GM19035 (cell line): ENCODE measurements around the gene NRCAM.
"Not testable (repeated sequence)": the region's sequence is repeated elsewhere in the genome, so short reads cannot be mapped to it uniquely, and the experiment has no call there.

ENCODE experiments used
- ATAC-seq: cut with Tn5 transposase; IDR thresholded peaks from one replicate; pipeline ENCODE4 v1.9.1; 2021; ENCODE audit not compliant: unreplicated experiment

The NRCAM gene

GRCh38 chr7:108358553-108358952, 97.7 kb downstream of the NRCAM start:
- no peak for ATAC-seq

- no peak for ATAC-seq
Measured at GRCh38 chr7:108351729-108352131, 104.5 kb downstream of the NRCAM start.

- no peak for ATAC-seq
Measured at GRCh38 chr7:108348913-108349312, 107.3 kb downstream of the NRCAM start.

GRCh38 chr7:108347616-108348015, 108.6 kb downstream of the NRCAM start:
- no peak for ATAC-seq

GRCh38 chr7:108345710-108346336, 110.4 kb downstream of the NRCAM start:
- ATAC-seq: no peak

GRCh38 chr7:108340856-108341411, 115.3 kb downstream of the NRCAM start:
- no peak for ATAC-seq

- ATAC-seq: not testable (repeated sequence)
Measured at GRCh38 chr7:108340406-108340805, 115.8 kb downstream of the NRCAM start.

GRCh38 chr7:108335269-108335918, 120.8 kb downstream of the NRCAM start:
- no peak for ATAC-seq

- ATAC-seq: no peak
Measured at GRCh38 chr7:108332937-108333336, 123.3 kb downstream of the NRCAM start.

- ATAC-seq: no peak
Measured at GRCh38 chr7:108331971-108332370, 124.3 kb downstream of the NRCAM start.

GRCh38 chr7:108330227-108330626, 126.0 kb downstream of the NRCAM start:
- no peak for ATAC-seq

GRCh38 chr7:108329514-108329913, 126.7 kb downstream of the NRCAM start:
- ATAC-seq: no peak

GRCh38 chr7:108328174-108328651, 128.0 kb downstream of the NRCAM start:
- ATAC-seq: peak; percentile 79

GRCh38 chr7:108327353-108327752, 128.9 kb downstream of the NRCAM start:
- no peak for ATAC-seq

GRCh38 chr7:108326938-108327337, 129.3 kb downstream of the NRCAM start:
- ATAC-seq: no peak

- ATAC-seq: no peak
Measured at GRCh38 chr7:108324053-108325038, 131.9 kb downstream of the NRCAM start.

GRCh38 chr7:108322925-108323832, 133.1 kb downstream of the NRCAM start:
- ATAC-seq: no peak

- no peak for ATAC-seq
Measured at GRCh38 chr7:108322046-108322445, 134.2 kb downstream of the NRCAM start.

- no peak for ATAC-seq
Measured at GRCh38 chr7:108321359-108321758, 134.9 kb downstream of the NRCAM start.

- ATAC-seq: no peak
Measured at GRCh38 chr7:108316708-108317107, 139.5 kb downstream of the NRCAM start.
